HepG2 (cell line): ENCODE measurements around the gene SERPINB6. TPM values are rescaled to one million over a fixed set of nuclear protein-coding genes. Genes with fewer than 3 reads are reported as not detected.

ENCODE experiments used
- ATF7 ChIP-seq, 2 experiments: fragments of 450-650 bp in 1 of 2; sonication (generic) in 1 of 2; formaldehyde crosslinking in 1 of 2; IDR thresholded peaks; 2 replicates each; pipeline versions ENCODE4 v1.4.0 to v1.6.1; 2016 to 2020; ENCODE audit warnings: antibody characterized with exemption in 1 of 2, mild to moderate bottlenecking in 1 of 2, missing genetic modification reagents in 1 of 2
- BORCS8-MEF2B ChIP-seq: sonication (generic); formaldehyde crosslinking; IDR thresholded peaks from 2 replicates; pipeline ENCODE4 v1.8.0; 2022; ENCODE audit warnings: mild to moderate bottlenecking, missing genetic modification reagents
- BRD4 ChIP-seq: sonication (generic); formaldehyde crosslinking; IDR thresholded peaks from 2 replicates; pipeline ENCODE4 v1.4.0; 2020; ENCODE audit warnings: missing genetic modification reagents
- EEA1 ChIP-seq: sonication (generic); formaldehyde crosslinking; IDR thresholded peaks from 2 replicates; pipeline ENCODE4 v1.5.1; 2020; ENCODE audit warnings: mild to moderate bottlenecking, missing genetic modification reagents, borderline replicate concordance
- ETV6 ChIP-seq: sonication (generic); formaldehyde crosslinking; conservative IDR thresholded peaks from 2 replicates; pipeline ENCODE4 v1.4.0; 2020; ENCODE audit warnings: missing genetic modification reagents
- FOXA3 ChIP-seq: IDR thresholded peaks from 2 replicates; pipeline ENCODE4 v1.6.1; 2016; ENCODE audit warnings: missing genetic modification reagents, missing compliant biosample characterization
- GPN1 ChIP-seq: sonication (generic); formaldehyde crosslinking; IDR thresholded peaks from 2 replicates; pipeline ENCODE4 v1.5.1; 2020; ENCODE audit warnings: missing genetic modification reagents, borderline replicate concordance
- HDAC1 ChIP-seq: sonication (generic); formaldehyde crosslinking; IDR thresholded peaks from 2 replicates; pipeline ENCODE4 v1.5.1; 2020; ENCODE audit warnings: mild to moderate bottlenecking, missing genetic modification reagents
- JDP2 ChIP-seq: sonication (generic); formaldehyde crosslinking; IDR thresholded peaks from 2 replicates; pipeline ENCODE4 v1.8.1; 2022; ENCODE audit warnings: missing genetic modification reagents, borderline replicate concordance
- KDM4B ChIP-seq: sonication (generic); formaldehyde crosslinking; IDR thresholded peaks from 2 replicates; pipeline ENCODE4 v1.4.0; 2020; ENCODE audit warnings: missing genetic modification reagents
- MATR3 ChIP-seq: sonication (generic); formaldehyde crosslinking; IDR thresholded peaks from 2 replicates; pipeline ENCODE4 v1.4.0; 2020; ENCODE audit warnings: missing genetic modification reagents
- MTF2 ChIP-seq: sonication (generic); formaldehyde crosslinking; IDR thresholded peaks from 2 replicates; pipeline ENCODE4 v1.5.0; 2020; ENCODE audit warnings: missing genetic modification reagents, borderline replicate concordance
- NFATC3 ChIP-seq: sonication (generic); formaldehyde crosslinking; IDR thresholded peaks from 2 replicates; pipeline ENCODE4 v1.5.1; 2020; ENCODE audit warnings: mild to moderate bottlenecking, missing genetic modification reagents
- RARG ChIP-seq: sonication (generic); formaldehyde crosslinking; IDR thresholded peaks from 2 replicates; pipeline ENCODE4 v1.4.0; 2020; ENCODE audit warnings: low read depth, mild to moderate bottlenecking, missing genetic modification reagents
- RFX5 ChIP-seq: IDR thresholded peaks from 2 replicates; pipeline ENCODE4 v1.6.1; 2011; ENCODE audit warnings: low read depth, low read length, improper control_type of control experiment
- RNF2 ChIP-seq: fragments of 450-650 bp; conservative IDR thresholded peaks from 2 replicates; pipeline ENCODE4 v1.6.1; 2016; ENCODE audit warnings: low read depth
- SETDB1 ChIP-seq: sonication (generic); formaldehyde crosslinking; IDR thresholded peaks from 2 replicates; pipeline ENCODE4 v1.5.1; 2020; ENCODE audit warnings: missing genetic modification reagents, mild to moderate bottlenecking, borderline replicate concordance
- TRIM24 ChIP-seq: sonication (generic); formaldehyde crosslinking; IDR thresholded peaks from 2 replicates; pipeline ENCODE4 v1.8.0; 2022; ENCODE audit warnings: mild to moderate bottlenecking, missing genetic modification reagents
- ZBTB3 ChIP-seq: sonication (generic); formaldehyde crosslinking; IDR thresholded peaks from 2 replicates; pipeline ENCODE4 v1.4.0; 2020; ENCODE audit warnings: low read depth, mild to moderate bottlenecking, moderate library complexity, missing genetic modification reagents, borderline replicate concordance
- ZFP82 ChIP-seq: sonication (generic); formaldehyde crosslinking; IDR thresholded peaks from 2 replicates; pipeline ENCODE4 v1.5.1; 2020; ENCODE audit warnings: mild to moderate bottlenecking, missing genetic modification reagents, borderline replicate concordance
- ZNF713 ChIP-seq: sonication (generic); formaldehyde crosslinking; IDR thresholded peaks from 2 replicates; pipeline ENCODE4 v1.4.0; 2020; ENCODE audit warnings: mild to moderate bottlenecking, missing genetic modification reagents
- ZNF768 ChIP-seq: sonication (generic); formaldehyde crosslinking; IDR thresholded peaks from 2 replicates; pipeline ENCODE4 v1.4.0; 2020; ENCODE audit warnings: missing genetic modification reagents
- polyA plus RNA-seq, 8 experiments: library from polyadenylated mRNA; depleted of rRNA in 3 of 8; stranded (reverse) in 7 of 8; unstranded in 1 of 8; fragments of >200 nt; fragmentation: Illumina TruSeq in 4 of 8; extraction: Trizol in 4 of 8; gene quantifications; 2 replicates each; pipeline versions ENCODE4 v1.2.1 to v1.2.3, GENCODE V29; 2011 to 2016; ENCODE audit warnings: low read depth in 4 of 8, missing spikeins in 1 of 8, mixed read lengths in 1 of 8; ENCODE audit not compliant: insufficient read depth in 1 of 8
- total RNA-seq, 5 experiments: library from RNA; depleted of rRNA; stranded (reverse); fragments of >200 nt; fragmentation: Illumina TruSeq; extraction: Trizol; gene quantifications; 2 replicates each; pipeline ENCODE4 v1.2.3, GENCODE V29; 2016; ENCODE audit warnings: low read depth in 1 of 5
- TF ChIP-seq, protein P1 (sequence below): sonication (generic); formaldehyde crosslinking; IDR thresholded peaks from 2 replicates; pipeline ENCODE4 v1.4.0; 2020; ENCODE audit warnings: mild to moderate bottlenecking, missing genetic modification reagents, borderline replicate concordance
- TF ChIP-seq, protein P2 (sequence below): sonication (generic); formaldehyde crosslinking; IDR thresholded peaks from 2 replicates; pipeline ENCODE4 v1.4.0; 2020; ENCODE audit warnings: low read depth, mild to moderate bottlenecking, missing genetic modification reagents

The SERPINB6 gene
- total and polyA plus RNA-seq, 2 of the 13 experiments (the other 11 are each of a cell fraction or from before 2014, with no cell fraction given), result 38.2 to 61.3 TPM

DNA sequence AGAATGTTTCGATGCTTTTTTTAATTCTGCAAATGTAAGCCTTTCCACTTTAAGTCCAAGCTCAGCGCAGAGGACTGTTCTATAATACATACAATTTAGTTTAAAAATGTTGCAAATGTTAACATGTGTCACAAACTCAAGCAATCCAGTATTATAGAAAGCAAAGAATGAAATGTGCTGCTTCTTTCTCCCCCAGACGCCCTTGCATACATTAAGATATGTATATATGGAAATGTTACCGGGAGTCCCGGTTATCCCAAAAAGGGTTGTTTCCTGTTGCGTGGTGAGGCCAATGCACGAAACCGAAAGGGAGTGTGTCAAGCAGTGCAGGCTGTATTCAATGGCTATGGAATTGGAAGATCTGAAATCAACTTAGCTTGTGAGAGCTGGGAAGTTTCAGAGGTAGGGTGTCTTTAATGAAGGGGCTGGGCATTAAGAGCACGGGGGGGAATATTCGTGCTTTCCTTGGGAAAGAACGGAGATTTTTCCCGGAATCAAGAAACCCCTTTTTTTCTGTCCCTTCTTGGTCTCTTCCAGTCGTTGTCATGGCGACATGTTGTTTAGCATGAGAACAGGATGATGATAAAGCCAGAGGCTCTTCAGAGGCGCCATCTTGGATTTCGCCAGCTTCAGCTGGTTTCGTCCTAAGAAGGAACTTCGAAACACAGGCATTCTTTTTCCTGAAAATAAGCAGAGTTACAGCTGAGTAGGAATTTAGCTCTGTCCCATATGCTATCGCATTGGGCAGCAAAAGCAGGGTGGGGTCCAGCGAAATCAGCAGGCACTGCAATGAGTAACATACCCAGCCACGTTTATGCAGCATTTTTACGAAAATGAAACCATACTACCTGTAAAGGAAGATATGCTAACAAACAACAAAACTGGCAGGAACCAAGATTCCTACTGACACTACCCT is 18.2 kb upstream of the SERPINB6 start (continued):
- TF ChIP-seq MTF2 (CRISPR knock-in tag) (no peak), TRIM24 (CRISPR knock-in tag) (no peak), FOXA3 (CRISPR knock-in tag) (peak; percentile 15), ZNF713 (CRISPR knock-in tag) (no peak), ZBTB3 (CRISPR knock-in tag) (no peak), ZNF768 (CRISPR knock-in tag) (no peak), ATF7 (IDR thresholded peaks at IDR 0.05) (peak; percentile 88), ATF7 (CRISPR knock-in tag; IDR thresholded peaks at IDR 0.05) (no peak), RNF2 (no peak), RFX5 (peak; percentile 41; the same call in 1 of the 2 replicates), NFATC3 (CRISPR knock-in tag) (peak; percentile 67; the same call in 1 of the 2 replicates), GPN1 (CRISPR knock-in tag) (no peak), ZFP82 (CRISPR knock-in tag) (no peak; the same call in 1 of the 2 replicates), MATR3 (no peak), RARG (CRISPR knock-in tag) (no peak), JDP2 (CRISPR knock-in tag) (no peak), HDAC1 (CRISPR knock-in tag) (no peak), BRD4 (CRISPR knock-in tag) (peak; percentile 90; the same call in 1 of the 2 replicates), EEA1 (CRISPR knock-in tag) (no peak), SETDB1 (CRISPR knock-in tag) (no peak), BORCS8-MEF2B (peak; percentile 59; the same call in 1 of the 2 replicates), KDM4B (no peak), ETV6 (peak; percentile 50; the same call in 1 of the 2 replicates)
- TF ChIP-seq, protein P1, sequence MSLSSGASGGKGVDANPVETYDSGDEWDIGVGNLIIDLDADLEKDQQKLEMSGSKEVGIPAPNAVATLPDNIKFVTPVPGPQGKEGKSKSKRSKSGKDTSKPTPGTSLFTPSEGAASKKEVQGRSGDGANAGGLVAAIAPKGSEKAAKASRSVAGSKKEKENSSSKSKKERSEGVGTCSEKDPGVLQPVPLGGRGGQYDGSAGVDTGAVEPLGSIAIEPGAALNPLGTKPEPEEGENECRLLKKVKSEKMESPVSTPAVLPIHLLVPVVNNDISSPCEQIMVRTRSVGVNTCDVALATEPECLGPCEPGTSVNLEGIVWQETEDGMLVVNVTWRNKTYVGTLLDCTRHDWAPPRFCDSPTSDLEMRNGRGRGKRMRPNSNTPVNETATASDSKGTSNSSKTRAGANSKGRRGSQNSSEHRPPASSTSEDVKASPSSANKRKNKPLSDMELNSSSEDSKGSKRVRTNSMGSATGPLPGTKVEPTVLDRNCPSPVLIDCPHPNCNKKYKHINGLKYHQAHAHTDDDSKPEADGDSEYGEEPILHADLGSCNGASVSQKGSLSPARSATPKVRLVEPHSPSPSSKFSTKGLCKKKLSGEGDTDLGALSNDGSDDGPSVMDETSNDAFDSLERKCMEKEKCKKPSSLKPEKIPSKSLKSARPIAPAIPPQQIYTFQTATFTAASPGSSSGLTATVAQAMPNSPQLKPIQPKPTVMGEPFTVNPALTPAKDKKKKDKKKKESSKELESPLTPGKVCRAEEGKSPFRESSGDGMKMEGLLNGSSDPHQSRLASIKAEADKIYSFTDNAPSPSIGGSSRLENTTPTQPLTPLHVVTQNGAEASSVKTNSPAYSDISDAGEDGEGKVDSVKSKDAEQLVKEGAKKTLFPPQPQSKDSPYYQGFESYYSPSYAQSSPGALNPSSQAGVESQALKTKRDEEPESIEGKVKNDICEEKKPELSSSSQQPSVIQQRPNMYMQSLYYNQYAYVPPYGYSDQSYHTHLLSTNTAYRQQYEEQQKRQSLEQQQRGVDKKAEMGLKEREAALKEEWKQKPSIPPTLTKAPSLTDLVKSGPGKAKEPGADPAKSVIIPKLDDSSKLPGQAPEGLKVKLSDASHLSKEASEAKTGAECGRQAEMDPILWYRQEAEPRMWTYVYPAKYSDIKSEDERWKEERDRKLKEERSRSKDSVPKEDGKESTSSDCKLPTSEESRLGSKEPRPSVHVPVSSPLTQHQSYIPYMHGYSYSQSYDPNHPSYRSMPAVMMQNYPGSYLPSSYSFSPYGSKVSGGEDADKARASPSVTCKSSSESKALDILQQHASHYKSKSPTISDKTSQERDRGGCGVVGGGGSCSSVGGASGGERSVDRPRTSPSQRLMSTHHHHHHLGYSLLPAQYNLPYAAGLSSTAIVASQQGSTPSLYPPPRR (CRISPR knock-in tag), result peak; percentile 54; the same call in 1 of the 2 replicates
- TF ChIP-seq, protein P2, sequence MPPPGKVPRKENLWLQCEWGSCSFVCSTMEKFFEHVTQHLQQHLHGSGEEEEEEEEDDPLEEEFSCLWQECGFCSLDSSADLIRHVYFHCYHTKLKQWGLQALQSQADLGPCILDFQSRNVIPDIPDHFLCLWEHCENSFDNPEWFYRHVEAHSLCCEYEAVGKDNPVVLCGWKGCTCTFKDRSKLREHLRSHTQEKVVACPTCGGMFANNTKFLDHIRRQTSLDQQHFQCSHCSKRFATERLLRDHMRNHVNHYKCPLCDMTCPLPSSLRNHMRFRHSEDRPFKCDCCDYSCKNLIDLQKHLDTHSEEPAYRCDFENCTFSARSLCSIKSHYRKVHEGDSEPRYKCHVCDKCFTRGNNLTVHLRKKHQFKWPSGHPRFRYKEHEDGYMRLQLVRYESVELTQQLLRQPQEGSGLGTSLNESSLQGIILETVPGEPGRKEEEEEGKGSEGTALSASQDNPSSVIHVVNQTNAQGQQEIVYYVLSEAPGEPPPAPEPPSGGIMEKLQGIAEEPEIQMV (CRISPR knock-in tag), result no peak
